AG09309 (cell line): ENCODE data around the gene PRKAA2.

ENCODE experiments used
- DNase-seq: peaks from one replicate; pipeline ENCODE4 v3.0.0-alpha.2; 2010; ENCODE audit warnings: low read depth
- H3K4me3 ChIP-seq: 2 replicates; pipeline ENCODE4 v1.5.1; 2011; ENCODE audit warnings: mild to moderate bottlenecking, low read depth, low read length, moderate library complexity; ENCODE audit not compliant: control insufficient read depth
- CTCF ChIP-seq: IDR thresholded peaks from 2 replicates; pipeline ENCODE4 v1.5.1; 2011; ENCODE audit warnings: mild to moderate bottlenecking, low read depth, low read length, inconsistent platforms; ENCODE audit not compliant: insufficient read depth, control insufficient read depth; ENCODE audit errors: missing control alignments

PRKAA2 gene

GRCh38 chr1:56709995-56710394 lies 64.9 kb downstream of the PRKAA2 start:
- no peak overlapping the region for H3K4me3 ChIP-seq
- DNase-seq = no peak
- no peak for TF ChIP-seq CTCF

- no peak for TF ChIP-seq CTCF
- no peak overlapping the region for H3K4me3 ChIP-seq
- DNase-seq = peak; percentile 47
Observed at GRCh38 chr1:56710646-56711045, 65.5 kb downstream of the PRKAA2 start.

- no peak for TF ChIP-seq CTCF
- DNase-seq = no peak
- H3K4me3 ChIP-seq = no peak overlapping the region
Observed at GRCh38 chr1:56712150-56712549, 67.0 kb downstream of the PRKAA2 start.

GRCh38 chr1:56713112-56713511 lies 68.0 kb downstream of the PRKAA2 start:
- no peak for DNase-seq
- H3K4me3 ChIP-seq = no peak overlapping the region
- no peak for TF ChIP-seq CTCF

GRCh38 chr1:56715156-56715555 lies 70.0 kb downstream of the PRKAA2 start:
- no peak for TF ChIP-seq CTCF
- DNase-seq = no peak

GRCh38 chr1:56719171-56719570 lies 74.1 kb downstream of the PRKAA2 start:
- DNase-seq = no peak
- TF ChIP-seq CTCF = no peak
- H3K4me3 ChIP-seq = no peak overlapping the region

More at GRCh38 chr1:56715156-56715555, 70.0 kb downstream of the PRKAA2 start:
- H3K4me3 ChIP-seq = no peak overlapping the region

- TF ChIP-seq CTCF = no peak
- no peak for DNase-seq
- no peak overlapping the region for H3K4me3 ChIP-seq
Observed at GRCh38 chr1:56726706-56727105, 81.6 kb downstream of the PRKAA2 start.
